GM21717 (cell line): Measurements from ENCODE around the gene MSI2.

Experiments
- ATAC-seq: cut with Tn5 transposase; IDR thresholded peaks from one replicate; pipeline ENCODE4 v1.9.1; 2021; ENCODE audit warnings: mild to moderate bottlenecking, moderate library complexity; ENCODE audit not compliant: unreplicated experiment

MSI2 gene

GRCh38 chr17:57561072-57561861 lies 304.9 kb downstream of the MSI2 start:
- ATAC-seq = no peak

DNA sequence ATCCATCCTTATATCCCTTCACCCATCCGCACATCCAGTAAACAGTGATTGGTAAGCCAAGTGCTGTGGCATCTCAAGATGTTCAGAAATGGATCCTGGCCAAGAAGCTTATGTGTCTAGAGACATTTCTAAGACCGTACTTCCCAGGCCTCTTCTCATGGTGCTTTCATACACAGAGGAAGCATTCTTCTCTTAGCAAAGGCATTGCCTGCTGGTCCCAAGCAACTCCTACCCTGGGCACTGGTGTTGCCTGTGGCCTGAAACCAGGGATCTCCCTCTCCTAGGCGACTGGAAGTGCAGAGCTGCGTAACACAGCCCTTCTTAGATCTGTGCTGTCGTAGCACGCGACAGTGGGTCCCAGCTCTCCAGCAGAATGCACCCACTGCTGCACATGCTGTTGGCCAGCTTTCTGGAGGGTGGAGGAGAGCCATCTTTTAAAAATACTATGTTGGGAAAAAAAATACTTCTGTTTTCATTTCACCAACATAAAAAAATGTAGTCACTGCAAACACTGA lies 305.9 kb downstream of the MSI2 start:
- no peak for ATAC-seq

- ATAC-seq = no peak
These were observed 307.6 kb downstream of the MSI2 start for GRCh38 chr17:57563958-57564357.

- ATAC-seq = no peak
These were observed 308.9 kb downstream of the MSI2 start for GRCh38 chr17:57565176-57565575.

- ATAC-seq = no peak
These were observed 310.4 kb downstream of the MSI2 start for GRCh38 chr17:57566721-57567120.

GRCh38 chr17:57567251-57567650 lies 310.9 kb downstream of the MSI2 start:
- no peak for ATAC-seq

DNA sequence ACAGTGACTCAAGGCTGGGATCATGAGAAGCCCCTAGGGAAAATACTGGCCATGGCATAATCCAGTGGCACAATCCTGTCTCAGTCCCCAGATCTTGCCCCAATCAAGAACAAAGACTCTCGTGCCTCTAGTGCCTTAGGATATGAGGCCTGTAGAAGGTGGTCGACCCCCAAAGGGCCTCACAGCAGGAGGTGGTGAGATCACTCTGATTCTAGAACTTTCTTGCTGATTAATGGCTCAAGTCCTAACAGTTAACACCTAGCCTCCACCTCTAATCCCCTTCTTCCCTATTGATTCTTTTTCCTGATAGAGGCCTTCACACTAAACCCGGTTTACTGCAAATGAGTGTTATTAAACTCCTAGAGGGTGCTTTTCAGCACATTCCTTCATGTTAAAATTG lies 312.0 kb downstream of the MSI2 start:
- no peak for ATAC-seq

- ATAC-seq = no peak
These were observed 312.7 kb downstream of the MSI2 start for GRCh38 chr17:57569021-57569420.

DNA sequence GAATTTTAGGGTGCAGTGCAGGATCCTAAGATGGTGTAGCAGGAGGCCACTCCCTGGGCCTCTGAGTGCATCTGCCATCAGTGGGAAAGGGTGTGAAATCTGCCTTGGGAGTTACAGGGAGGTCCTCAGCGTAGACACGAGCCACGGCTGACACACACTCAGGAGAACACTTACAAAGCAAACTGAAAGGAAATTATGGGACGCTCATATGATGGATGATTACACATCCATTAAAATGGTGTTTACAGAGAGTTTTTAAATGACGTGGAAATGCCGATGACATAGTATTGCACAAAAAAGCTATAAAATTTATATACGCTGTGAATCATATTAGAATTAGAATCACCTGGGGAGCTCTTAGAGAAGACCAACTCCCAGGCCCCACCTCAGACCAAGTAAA lies 313.5 kb downstream of the MSI2 start:
- ATAC-seq = no peak

DNA sequence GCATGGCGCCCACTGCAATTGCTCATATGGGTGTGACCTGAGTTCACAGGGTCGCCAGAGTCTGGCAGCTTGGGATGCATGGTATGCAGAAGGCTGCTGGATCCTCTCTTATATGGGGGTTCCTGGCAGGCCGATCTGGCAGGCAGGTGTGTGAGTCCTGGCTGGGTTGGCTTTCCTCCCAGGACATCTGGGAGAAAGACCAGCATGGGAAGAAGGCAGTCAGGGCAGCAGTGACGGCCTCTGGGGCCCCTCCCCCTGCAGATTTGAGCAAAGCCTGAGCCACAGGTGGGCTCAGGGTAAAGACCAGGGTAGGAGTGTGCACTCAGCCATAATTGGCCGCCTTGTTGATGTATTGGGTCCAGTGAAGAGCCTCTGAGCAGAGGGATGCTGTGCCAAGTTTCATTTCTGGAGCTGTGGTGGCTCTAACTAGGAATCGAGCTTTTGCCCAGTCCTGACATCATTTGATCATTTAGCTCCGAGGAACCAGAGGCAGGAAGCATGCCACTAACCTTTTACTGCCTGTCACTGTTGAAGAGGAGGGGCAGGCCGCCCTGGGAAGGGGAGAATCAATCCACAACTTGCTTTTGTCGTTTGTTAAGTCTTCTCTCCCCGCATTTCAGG lies 314.5 kb downstream of the MSI2 start:
- ATAC-seq = no peak

DNA sequence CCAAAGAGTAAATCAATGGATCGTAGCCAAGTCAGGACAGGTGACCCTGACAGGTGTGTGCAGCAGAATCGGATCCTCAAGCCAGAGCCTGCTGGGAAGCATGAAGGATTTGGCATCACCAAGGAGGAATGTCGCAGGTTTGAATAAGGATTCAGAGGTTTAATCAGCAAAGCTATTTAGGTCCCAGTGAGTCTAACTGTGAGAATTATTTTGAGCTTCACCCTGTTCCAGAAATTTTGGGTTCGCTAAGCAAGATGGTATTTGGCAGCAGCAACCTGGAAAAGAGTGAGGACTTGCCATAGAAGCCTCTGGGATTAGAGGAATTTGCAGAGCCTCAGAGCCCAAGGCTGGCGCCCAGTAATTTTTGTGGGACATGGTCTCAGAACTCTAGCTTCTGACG lies 315.7 kb downstream of the MSI2 start:
- ATAC-seq = no peak

DNA sequence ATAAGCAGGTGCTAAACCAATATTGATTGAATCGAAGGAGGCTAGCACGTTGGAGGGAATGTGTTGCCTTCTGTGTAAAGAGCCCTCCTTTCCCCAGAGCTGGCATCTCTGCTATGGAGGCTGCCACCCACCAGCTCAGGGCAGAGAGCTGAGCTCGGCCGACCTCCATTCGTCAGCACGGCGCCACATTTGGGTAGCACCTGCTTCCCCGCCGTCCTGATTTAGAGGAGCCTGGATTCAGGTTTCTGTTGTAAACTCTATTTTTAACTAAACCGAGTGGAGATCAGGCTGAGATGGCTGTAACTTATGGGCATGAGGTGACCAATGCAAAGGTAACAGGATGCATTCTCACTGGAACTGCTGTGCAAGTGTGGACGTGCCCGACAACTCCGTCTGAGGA lies 316.3 kb downstream of the MSI2 start:
- no peak for ATAC-seq

GRCh38 chr17:57574040-57574513 lies 317.8 kb downstream of the MSI2 start:
- no peak for ATAC-seq

GRCh38 chr17:57576744-57577143 lies 320.4 kb downstream of the MSI2 start:
- ATAC-seq = no peak

GRCh38 chr17:57577751-57578607 lies 321.7 kb downstream of the MSI2 start:
- ATAC-seq = no peak

- ATAC-seq = no peak
These were observed 322.4 kb downstream of the MSI2 start for GRCh38 chr17:57578608-57579225.

DNA sequence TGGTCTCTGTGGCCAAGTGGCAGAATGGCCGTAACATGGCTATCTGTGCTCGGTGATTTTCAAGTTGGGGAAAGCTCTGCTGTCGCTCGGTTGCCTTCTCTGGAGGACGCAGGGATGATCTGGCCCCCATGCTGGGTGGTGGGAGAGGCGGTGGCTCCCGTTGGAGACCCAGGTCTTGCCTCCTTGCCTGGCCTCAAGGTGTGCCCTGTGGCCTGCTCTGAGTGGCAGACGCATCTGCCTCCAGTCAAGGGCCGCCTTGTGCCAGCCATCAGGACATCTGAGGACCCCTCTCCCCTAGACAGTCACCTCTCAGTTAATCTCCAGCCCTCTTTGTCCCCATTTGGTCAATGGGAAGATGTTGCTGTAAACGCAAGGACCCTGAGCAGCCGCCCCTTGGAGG lies 322.9 kb downstream of the MSI2 start:
- ATAC-seq = no peak

DNA sequence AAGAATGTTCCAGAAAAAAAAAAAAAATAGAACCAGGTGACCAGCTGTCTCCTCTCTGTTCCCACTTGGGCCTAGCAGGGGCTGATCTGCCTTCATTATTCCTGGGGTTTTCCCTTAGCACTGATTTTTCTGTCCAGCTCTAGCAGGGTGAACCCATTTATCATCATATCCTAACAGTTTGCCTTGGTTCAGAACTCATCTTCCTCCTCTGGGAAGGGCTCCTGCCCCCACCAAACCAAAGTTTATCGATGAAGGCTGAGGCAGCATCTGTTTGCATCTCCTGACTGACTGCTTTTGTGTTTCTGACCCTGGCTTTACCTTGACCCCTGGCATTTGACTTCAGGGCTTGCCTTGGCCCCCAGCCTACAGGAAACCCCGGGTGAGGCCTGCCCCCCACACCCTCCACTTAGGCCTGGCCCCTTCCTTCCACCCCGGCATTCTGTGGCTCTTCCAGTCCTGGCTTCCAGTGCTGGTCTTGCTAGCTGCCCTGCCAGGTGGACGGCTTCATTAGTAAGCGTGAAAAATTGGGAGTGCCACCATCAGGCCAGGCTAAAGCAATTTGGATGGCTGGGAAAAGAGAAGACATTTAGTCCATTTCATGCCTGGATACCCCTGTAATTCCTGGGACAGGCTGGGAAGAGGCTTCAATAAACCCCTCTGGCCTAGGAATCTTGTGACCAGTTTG lies 323.9 kb downstream of the MSI2 start:
- no peak for ATAC-seq

DNA sequence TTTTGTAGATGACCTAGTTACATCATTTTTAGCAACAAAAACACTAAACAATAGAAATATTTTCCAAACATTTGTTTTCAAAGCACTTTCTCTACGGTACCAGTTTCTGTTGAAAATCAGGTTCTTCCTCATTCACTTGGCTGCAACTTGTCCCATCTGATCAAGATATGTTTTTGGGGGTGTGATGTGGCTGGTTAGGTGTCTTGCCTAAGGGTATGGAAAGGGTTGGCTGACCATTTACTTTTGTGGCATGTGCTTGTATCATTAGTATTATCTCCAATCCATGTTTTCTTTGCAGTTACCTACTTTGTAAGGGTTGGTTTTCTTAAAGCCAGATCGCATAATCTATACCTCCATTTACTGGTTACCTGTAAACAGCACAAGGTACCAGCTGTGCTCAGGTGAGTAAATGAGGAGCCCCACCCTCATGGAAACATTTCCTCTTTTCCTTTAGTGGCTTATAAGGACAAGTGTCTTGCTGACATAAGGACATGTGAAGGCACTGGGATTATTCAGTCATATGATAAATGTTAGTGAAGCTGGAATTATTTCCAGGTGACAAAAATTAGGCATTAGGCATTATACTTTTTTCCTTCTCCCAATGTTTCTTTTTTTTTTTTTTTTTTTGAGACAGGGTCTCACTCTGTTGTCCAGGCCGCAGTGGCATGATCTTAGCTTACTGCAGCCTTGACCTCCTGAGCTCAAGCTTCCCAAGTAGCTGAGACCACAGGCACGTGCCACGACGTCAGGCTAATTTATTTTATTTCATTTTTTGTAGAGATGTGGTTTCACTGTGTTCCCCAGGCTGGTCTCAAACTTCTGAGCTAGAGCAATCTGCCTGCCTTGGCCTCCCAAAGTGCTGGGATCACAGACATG lies 326.8 kb downstream of the MSI2 start:
- ATAC-seq = no peak
